Stimulated activated CD8-positive, alpha-beta memory T cell treated with anti-CD3 and anti-CD28 coated beads, Interleukin-15, amount 100 ng/mL, for 24 hours (primary cell): ENCODE data around the gene METTL17.
"Not testable (repeated sequence)": the region's sequence is repeated elsewhere in the genome, so short reads cannot be mapped to it uniquely, and the experiment has no call there.

ENCODE experiments used
- DNase-seq: peaks from one replicate; pipeline ENCODE4 v3.0.0-alpha.2; 2020; ENCODE audit warnings: low read depth

Gene METTL17

DNA sequence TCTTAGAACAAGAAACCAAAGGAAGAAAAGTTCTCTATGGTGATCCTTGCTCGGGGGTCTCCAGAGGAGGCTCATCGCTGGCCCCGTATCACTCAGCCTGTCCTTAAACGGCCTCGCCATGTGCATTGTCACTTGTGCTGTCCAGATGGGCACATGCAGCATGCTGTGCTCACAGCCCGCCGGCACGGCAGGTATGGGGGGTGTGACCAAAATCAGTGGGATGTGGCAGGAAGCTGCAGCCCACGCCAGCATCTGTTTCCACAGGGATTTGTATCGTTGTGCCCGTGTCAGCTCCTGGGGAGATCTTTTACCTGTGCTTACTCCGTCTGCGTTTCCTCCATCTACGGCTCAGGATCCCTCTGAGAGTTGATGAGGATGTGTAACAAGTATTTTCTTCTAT lies 6.7 kb downstream of the METTL17 start:
- no peak for DNase-seq

DNA sequence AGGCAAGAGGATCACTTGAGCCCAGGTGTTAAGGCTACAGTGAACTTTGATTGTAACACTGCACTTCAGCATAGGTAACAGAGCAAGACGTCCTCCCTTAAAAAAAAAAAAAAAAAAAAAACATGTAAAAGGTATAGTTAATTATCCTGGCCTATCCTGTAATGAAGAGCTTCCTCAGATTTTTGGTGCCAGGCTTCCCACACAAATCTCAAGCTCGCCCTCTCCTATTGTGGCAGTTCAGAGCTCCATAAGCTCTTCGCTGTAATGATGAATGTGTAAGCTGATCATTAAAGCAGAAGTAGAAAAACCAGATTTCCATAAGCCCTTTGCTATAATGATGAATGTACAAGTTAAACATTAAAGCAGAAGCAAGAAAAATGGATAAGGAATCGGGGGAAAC lies 7.3 kb downstream of the METTL17 start:
- no peak for DNase-seq

DNA sequence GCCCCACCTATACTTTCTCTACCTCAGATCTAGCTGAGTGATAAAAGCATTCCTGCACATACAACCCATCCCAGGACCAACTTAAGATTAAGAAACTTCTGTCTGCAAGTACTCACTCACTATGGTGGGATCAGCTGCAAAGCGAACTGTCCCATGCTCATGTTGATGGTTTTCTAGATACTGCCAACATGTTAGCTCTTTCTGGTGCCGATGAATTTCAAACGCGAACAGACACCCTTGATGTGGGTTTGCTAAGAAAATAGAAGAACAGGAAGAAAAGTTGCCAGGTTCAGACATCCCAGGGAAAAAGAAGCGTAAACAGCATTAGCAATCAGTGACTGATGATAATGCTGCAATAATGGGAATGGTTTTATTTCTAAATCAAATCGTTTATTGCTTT lies 7.8 kb downstream of the METTL17 start:
- no peak for DNase-seq

DNA sequence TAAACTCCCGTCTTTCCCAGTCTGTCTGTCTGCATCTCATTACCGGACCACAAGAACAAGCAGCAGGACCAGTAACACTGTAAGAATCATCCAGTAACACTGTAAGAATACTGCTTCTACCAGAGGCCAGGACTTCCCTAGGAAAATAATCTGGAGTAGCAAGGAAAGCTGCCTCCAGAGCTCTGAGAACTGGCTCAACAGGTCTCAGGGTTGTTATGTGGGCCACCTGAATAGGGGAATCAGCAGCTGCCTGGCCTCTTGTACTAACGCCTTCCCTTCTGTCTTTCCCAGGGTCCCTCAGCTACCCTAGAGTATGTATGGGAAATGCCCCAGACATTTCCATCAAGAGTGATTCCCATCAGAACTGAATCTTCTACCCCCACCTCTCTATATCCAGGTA lies 8.4 kb downstream of the METTL17 start:
- DNase-seq = no peak

DNA sequence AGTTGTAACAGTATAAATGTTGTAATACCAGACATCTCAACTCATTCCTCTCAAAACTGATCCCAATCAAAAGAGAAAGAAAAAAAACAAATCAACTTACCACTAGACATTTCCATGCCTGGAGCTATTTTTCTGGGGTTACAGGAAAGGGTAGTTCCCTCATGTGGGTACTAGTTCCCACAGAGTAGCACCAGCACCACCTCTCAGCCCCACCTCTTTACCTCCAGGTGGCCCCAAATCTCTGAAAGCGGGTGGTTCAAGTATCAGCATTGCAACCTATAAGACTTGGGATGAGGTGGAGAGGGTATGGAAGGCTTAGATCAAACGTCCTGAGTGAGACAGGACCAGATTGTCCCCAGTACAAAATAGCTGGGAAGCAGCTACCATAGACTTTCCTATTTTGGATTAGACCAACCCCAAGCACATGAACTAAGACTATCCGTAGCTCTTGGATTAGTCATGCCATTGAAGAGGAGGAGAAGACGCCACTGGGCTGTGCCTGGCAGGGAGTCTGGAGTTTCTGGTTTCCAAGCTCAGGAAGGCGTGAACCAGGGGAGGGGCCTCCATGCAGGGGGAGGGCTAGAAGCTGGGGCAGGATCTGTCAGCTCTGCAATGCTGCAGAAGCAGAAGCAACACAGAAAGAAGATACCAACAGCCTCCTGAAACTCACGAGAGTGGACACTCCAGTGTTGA lies 9.0 kb downstream of the METTL17 start, which contains the start of gene SLC39A2:
TSS of gene SLC39A2 (plus strand) at position 620 of the 693 bp plus-strand sequence. CDS start 154 bp downstream, outside the sequence.
- DNase-seq = no peak

DNA sequence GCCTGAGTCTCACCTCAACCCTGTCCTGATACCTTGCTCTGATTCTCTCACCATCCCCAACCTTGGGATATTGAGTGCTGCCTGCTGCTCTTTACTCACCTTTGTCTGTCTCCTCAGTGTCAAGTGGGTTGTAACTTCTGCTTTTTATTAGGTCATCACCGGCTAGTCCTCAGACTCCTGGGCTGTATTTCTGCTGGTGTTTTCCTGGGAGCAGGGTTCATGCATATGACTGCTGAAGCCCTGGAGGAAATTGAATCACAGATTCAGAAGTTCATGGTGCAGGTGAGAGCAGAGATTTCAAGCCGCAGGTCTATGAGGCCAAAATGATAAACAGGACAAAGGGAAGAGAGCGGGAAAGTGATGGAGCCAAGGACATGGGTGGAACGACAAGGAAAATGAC lies 9.8 kb downstream of the METTL17 start:
- no peak for DNase-seq

DNA sequence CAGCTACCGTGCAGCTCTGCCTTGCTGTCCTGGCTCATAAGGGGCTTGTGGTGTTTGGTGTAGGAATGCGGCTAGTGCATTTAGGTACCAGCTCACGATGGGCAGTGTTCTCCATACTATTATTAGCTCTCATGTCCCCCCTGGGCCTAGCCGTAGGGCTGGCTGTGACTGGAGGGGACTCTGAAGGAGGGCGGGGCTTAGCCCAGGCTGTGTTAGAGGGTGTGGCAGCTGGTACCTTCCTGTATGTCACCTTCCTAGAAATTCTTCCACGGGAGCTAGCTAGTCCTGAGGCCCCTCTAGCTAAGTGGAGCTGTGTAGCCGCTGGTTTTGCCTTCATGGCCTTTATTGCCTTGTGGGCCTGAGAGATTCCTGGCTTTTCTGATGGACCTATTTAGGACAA lies 11.4 kb downstream of the METTL17 start:
- DNase-seq = no peak

DNA sequence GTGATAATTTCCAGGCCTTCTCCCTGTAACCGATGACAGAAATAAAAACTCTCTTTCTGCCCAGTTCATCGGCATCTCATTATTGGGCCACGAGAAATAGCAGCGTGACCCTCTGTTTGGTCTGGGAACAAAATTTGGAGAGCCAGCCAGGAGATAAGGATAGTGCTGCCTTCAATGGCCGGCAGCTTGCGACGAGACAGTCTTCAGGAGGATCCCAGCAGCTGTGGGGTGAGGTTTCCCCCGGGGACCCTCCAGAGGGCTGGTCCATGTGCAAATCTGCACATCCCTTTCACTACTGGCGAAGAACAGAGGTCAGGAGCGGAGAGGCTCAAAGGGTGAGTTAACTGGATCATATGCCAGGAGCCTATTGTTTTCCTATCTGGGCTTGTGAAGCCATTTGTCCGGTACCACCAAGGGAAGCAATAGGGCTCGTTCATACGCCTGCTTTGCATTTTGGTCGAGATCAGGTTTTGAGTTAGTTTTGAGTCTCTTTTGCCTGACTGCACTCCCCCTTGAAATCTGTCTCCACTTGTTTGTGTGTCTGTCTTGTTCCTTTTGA lies 14.1 kb downstream of the METTL17 start:
- no peak for DNase-seq

DNA sequence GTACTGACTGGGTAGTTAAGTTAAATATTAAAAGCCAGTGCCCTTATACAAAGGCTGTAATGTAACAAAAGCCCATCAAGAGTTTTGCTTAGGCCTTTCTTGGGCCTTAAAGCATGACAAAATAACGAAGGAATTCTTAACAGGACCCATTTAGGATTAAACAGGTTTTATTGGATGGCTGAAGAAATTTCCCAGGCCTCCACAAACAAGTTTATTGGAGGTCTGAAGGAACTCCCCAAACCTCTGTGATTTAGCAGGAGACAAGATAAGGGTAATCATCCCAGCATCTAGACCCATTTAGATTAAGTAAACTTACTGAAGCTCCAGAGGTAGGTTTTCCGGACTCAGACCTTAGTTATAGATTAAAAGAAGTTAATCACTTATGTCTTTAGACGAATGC lies 19.9 kb downstream of the METTL17 start:
- DNase-seq = not testable (repeated sequence)

DNA sequence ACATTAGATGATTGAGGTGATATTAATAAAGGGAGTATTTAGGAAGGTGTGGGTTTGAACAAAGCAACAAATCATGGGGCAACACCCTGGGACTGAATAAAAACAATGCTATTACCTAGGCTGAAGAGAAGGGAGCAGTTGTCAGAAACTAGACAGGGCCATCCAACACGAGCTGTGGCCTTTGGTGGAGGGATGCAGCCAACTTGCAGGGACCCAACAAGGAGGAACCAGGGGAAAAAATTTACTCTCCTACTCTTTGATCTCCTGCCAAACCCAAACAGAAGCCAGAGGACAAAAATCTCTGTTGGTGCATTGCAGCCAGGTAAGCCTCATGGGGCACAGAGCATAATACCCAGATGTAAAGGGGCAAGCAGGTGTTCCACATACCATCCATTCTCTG lies 21.4 kb downstream of the METTL17 start:
- DNase-seq = no peak

DNA sequence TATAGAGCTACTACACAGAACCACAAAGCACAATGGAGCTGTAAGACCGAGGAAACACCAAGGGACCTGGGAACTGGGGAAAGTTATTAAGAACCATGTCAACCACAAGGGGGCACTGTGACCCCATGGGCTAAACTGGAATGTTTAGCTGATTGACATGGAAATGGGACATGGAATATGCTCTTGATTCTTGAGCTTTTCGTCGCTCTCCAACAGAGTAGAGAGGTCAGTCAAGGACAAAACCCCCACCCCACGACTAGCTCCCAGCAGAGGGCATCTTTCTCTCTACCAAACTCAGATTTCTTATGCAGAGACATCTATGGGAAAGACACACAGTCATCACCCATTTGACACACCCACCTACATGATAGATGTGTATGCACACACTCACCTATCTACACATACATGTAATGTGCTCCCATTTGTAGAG lies 25.0 kb downstream of the METTL17 start:
- peak; percentile 65 for DNase-seq

DNA sequence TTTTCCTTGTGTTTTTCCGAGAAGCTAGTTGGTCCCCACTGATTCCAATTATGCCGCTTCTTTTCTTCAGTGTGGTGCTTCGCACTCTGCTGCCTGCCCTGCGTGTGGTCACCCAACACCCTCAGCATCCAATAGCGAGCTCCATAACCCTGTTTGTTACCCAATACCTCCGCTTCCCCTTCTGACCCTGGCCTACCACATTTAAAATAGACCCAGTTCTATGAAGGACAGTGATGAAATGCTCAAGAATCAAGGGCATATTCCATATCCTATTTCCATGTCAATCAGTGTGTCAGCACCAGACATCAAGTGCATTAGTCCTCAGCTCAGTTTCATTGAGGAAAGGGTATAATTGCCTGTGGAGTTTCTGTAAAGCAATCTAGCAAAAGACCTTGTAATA lies 25.5 kb downstream of the METTL17 start:
- no peak for DNase-seq

DNA sequence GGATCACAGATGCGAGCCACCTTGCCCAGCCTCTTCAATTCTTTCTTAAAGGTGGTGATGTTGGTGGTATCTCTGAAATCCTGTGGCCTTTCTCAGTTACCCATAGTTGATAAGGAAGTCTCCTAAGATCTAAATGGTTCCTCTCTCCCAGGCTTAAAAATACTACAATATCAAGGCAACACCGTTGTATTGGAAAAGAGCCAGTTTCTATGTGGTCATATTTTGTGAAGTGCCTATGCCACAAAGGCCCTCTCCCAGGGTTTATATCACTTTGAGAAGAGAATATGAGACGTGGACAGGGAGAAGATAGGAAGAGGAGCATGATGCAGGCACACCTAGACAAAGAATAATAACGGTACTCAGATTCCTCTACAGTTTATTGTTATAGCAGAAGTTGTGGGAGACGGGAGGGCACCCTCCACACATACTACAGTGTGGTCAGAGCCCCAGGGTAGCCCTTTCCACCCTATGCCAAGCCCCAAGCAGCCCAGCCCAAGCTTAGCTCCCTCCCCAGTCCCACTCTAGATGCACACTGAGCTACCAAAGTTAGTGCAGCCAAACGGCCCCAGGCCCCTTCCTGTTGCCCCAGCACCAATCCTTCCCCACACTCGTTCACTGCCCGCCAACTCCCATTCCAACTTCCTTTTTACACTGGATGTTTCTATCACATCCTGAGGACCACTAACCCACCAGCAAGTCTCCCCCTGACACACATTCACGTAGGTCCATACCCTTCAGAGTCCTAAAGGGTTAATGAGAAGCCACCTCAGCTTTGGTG lies 26.8 kb downstream of the METTL17 start:
- no peak for DNase-seq

DNA sequence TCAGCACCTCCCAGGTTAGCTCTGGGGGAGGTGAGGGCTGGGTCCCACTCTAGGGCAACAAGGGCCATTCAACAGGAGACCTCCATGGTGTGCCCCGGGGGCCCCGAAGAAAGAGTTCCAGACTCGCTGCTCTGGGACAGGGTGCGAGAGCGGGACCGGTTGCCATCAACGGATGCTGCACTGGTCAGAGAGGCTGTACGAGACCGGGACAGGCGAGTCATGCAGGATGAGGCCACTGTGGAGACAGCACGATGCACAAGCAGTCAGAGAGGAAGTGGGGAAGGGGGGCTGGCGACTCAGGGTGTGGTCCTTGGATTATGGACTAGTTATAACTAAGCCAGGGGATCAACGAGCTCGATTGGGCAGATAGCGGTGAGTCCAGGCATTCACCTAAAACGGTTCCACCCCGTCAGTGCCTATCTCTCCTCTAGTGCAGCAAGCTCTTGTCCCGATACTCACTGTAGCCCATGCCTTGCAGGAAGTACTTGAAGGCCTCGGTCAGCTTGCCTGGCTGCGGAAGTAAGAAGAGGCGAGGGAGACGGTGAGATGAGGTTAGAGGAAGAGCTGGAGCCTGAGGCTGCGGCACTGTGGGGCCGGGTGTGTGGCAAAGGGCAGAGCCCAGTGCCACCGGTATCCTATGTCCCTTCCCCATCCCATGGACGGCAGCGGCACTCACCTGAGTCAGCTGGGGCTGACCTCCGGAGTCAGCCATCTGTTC lies 27.9 kb downstream of the METTL17 start:
- DNase-seq = no peak

DNA sequence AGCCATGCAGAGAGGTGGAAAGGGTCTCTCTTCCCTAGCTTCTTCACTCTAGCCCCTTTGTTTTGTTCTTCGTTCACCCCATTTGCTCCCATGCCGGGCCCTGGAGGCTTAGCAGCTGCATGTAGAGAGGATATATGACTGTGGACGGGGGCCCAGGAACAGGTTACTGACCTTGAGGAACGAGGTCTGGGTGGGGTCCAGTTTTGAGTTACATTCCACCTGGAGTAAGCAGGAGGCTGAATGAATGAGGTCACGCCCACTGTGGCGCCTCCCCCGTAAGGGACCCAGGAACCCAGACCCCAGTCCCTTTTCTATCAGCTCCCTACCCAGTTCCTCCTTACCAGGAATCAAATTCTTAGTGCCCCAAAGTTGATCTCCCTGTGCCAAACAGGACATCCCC lies 28.5 kb downstream of the METTL17 start:
- DNase-seq = no peak

DNA sequence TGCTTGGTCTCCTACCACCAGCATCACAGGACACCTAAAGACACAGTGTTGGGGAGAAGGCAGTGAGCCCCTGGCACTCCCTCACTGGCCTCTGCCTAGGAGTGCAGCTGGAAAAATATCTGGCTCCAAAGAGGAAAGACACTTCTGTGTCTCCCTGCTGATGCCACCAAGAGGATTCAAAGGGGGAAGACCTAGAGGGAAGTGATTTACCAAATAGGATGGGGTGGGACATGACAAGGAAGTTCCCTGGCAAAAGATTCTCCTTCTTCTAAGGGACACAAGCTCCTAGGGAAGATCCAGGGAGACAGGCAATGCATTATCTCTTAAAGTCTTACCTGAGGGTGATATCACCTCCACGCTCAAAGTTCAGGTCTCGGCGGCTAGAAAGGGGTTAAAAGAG lies 29.0 kb downstream of the METTL17 start:
- no peak for DNase-seq

DNA sequence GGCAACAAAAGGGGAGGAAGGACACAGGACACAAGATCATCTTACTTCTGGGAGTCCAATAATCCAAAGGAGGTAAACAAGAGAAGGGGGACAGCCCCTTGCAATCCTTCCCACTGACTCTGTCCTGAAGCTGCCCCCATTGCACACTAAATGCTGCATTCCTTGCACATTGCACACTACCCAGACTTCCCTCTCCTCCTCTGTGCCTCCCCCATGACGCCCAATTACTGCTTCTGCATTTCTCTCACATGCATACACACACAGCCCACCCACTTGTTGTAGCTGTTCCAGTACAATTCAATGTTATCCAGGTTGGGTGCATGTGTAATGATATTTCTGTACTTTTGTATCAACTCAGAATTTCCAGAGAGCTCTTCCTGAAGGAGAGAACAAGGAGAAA lies 29.6 kb downstream of the METTL17 start:
- DNase-seq = no peak

DNA sequence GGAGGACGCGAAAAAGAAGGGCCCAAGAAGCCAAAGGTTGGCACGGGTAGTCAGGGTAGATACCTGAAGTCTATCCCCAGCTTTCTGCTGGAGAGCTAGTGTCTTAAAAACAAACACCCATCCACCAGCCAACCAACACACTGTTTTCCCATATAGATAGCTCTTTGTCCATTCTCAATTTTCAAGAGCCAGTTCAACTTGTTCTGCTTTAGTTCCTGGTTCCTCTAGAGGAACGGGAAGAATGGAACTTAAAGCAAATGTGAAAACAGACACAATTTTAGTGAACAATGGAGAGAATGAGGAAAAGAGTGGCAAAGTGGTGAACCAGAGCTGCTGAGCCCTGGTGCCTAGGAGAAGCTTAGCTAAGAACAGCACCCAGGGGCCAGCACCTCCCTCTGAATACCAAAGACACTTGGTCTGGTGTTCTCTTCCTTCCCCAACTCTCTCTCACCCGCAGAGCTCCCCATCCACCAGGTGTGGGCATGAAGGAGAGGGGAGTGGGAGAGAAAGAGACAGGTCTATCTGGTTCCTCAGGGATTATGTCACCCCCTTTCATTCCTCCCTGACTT lies 31.3 kb downstream of the METTL17 start:
- DNase-seq = no peak

DNA sequence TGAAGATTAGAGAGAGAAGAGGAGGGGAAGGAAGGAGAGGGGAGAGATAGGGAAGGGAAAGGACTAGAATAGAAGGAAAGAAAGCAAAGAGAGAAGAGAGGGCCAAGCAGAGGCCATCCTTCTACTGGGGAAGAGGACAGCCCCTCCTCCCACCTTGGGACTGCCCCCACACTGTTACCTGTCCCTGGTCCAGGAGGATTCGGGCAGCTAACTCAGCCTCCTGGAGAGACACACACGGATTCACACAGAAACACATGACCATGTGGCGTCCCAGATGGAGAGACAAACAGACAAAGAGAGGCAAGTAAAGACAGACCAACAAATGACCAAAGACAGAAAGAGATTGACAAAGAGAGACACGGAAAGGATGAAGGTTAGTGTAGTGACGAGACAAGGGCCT lies 32.9 kb downstream of the METTL17 start:
- DNase-seq = no peak

DNA sequence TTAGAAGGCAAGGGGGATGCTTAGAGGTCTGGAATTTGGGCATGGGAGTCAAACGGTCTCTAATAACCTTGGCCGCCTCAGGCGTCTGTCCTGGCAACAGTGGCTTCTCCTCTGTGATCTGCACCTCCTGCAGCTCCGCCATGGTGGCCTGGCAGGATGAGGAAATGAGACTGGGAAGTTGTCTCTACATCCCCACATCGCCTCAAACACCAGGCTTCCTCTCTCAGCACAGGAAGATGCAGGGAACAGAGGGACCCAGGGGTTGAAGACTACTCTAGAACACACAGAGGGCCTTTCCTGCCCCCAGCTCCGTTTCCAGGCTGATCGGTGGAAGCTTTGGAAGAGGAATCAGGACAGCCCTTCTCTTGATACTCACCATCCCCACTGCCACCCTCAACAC lies 33.4 kb downstream of the METTL17 start:
- no peak for DNase-seq

DNA sequence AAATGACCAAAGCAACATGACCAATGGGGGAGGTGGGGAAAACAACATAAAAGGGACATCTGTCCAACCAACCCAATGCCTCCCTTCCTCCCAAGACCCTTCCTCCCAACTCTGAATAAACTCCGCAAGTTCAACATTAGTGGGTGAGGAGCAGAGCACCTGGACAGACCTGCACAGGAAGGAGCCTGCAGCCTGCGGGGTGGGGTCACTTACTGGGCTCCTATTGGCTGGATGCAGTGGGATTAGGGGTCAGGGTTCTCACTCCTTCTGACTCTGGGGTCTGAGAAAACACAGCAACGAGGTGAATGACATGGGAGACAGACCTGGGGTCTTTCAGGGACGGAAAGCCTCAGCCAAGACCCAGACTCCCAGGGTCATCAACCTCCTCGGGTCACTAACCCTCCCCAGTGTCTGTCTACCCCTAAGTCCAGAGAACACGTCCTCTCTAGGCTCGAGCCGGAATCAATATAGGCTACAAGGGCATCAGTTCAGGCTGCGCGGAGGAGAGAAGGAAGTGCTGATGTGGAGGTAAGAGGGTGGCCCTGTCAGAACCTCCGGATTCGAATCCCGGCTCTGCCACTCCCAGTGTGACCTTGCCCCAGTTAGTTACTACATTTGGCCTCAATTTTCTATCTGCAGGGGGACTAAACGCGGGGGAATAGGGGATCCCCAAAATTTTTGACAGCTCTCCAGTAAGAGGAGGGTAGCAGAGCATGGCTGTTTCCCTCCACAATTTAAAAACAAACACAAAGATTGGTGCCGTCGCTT lies 34.2 kb downstream of the METTL17 start:
- no peak for DNase-seq
